Nephron progenitor cell (in vitro differentiated cells): ENCODE results near the gene RAB5B.

ENCODE experiments used
- DNase-seq: peaks from one replicate; pipeline ENCODE4 v3.0.0; 2021
- H3K27ac Mint-ChIP-seq: 2 replicates; pipeline ENCODE4 v1.8.0; 2021; ENCODE audit warnings: mild to moderate bottlenecking, moderate library complexity, mixed read lengths
- H3K27me3 Mint-ChIP-seq: 2 replicates; pipeline ENCODE4 v1.8.0; 2021; ENCODE audit warnings: mild to moderate bottlenecking, low read depth, mixed read lengths; ENCODE audit not compliant: poor library complexity
- H3K36me3 Mint-ChIP-seq: 2 replicates; pipeline ENCODE4 v1.8.0; 2021; ENCODE audit warnings: low read depth, mixed read lengths
- H3K4me1 Mint-ChIP-seq: 2 replicates; pipeline ENCODE4 v1.8.0; 2021; ENCODE audit warnings: mixed read lengths
- H3K4me3 Mint-ChIP-seq: 2 replicates; pipeline ENCODE4 v1.8.0; 2021; ENCODE audit warnings: mild to moderate bottlenecking, moderate library complexity, mixed read lengths
- H3K9me3 Mint-ChIP-seq: 2 replicates; pipeline ENCODE4 v1.8.0; 2021; ENCODE audit warnings: mild to moderate bottlenecking, moderate library complexity, mixed read lengths
- CTCF ChIP-seq: fragments of 200-600 bp; sonication (generic); IDR thresholded peaks from 2 replicates; pipeline ENCODE4 v1.5.0; 2021; ENCODE audit warnings: antibody characterized with exemption

RAB5B gene

GRCh38 chr12:55955344-55955743, 18.5 kb upstream of the RAB5B start:
- peaks cover 8% of the 10 kb centered on the region for H3K4me1 Mint-ChIP-seq
- TF ChIP-seq CTCF, result no peak
- H3K27me3 Mint-ChIP-seq, result peaks cover 6% of the 10 kb centered on the region
- peaks cover 5% of the 10 kb centered on the region for H3K36me3 Mint-ChIP-seq
- no peaks in the 10 kb centered on the region for H3K9me3 Mint-ChIP-seq
- H3K27ac Mint-ChIP-seq, result no peak overlapping the region
- H3K4me3 Mint-ChIP-seq, result no peak overlapping the region
- no peak for DNase-seq

- peaks cover 8% of the 10 kb centered on the region for H3K4me1 Mint-ChIP-seq
- no peaks in the 10 kb centered on the region for H3K9me3 Mint-ChIP-seq
- H3K36me3 Mint-ChIP-seq, result peaks cover 5% of the 10 kb centered on the region
- TF ChIP-seq CTCF, result no peak
- no peak overlapping the region for H3K4me3 Mint-ChIP-seq
- peaks cover 10% of the 10 kb centered on the region for H3K27me3 Mint-ChIP-seq
- H3K27ac Mint-ChIP-seq, result no peak overlapping the region
- no peak for DNase-seq
Observed at GRCh38 chr12:55955800-55956508, 17.9 kb upstream of the RAB5B start.

- Mint-ChIP-seq H3K9me3 (no peaks in the 10 kb centered on the region), H3K27me3 (peaks cover 10% of the 10 kb centered on the region), H3K4me1 (no peaks in the 10 kb centered on the region), H3K4me3 (no peak overlapping the region), H3K36me3 (peaks cover 4% of the 10 kb centered on the region), H3K27ac (no peak overlapping the region)
- no peak for DNase-seq
- TF ChIP-seq CTCF, result no peak
Observed at GRCh38 chr12:55957106-55957859, 16.6 kb upstream of the RAB5B start.

GRCh38 chr12:55963760-55964159, 10.1 kb upstream of the RAB5B start:
- Mint-ChIP-seq H3K27ac (no peak overlapping the region), H3K36me3 (no peaks in the 10 kb centered on the region), H3K4me1 (peaks cover 39% of the 10 kb centered on the region), H3K27me3 (peaks cover 6% of the 10 kb centered on the region), H3K9me3 (no peaks in the 10 kb centered on the region), H3K4me3 (no peak overlapping the region)
- no peak for DNase-seq
- TF ChIP-seq CTCF, result no peak

- peaks cover 40% of the 10 kb centered on the region for H3K4me1 Mint-ChIP-seq
- H3K4me3 Mint-ChIP-seq, result peak overlapping the region; percentile 99
- DNase-seq, result peak; percentile 13
- peaks cover 6% of the 10 kb centered on the region for H3K36me3 Mint-ChIP-seq
- H3K27me3 Mint-ChIP-seq, result peaks cover 6% of the 10 kb centered on the region
- TF ChIP-seq CTCF, result no peak
- no peak overlapping the region for H3K27ac Mint-ChIP-seq
- no peaks in the 10 kb centered on the region for H3K9me3 Mint-ChIP-seq
Observed at GRCh38 chr12:55965240-55965639, 8.6 kb upstream of the RAB5B start.
